HEK293T (cell line): ENCODE results near the gene AGBL5.
"Not testable (repeated sequence)": the region's sequence is repeated elsewhere in the genome, so short reads cannot be mapped to it uniquely, and the experiment has no call there.

Experiments
- CTCF ChIA-PET: fragments of 350-600 bp; formaldehyde crosslinking; extraction: SDS; loops from one replicate; lab custom pipeline; 2021; ENCODE audit warnings: antibody characterized with exemption, inconsistent platforms; lab: Yijun Ruan, JAX
- POLR2A ChIA-PET: fragments of 350-600 bp; formaldehyde crosslinking; extraction: SDS; loops from one replicate; lab custom pipeline; 2020; ENCODE audit warnings: antibody characterized with exemption, inconsistent platforms; lab: Yijun Ruan, JAX
- DNase-seq: peaks from one replicate; pipeline ENCODE4 v3.0.0; 2012; ENCODE audit warnings: mixed read lengths; ENCODE audit errors: extremely low spot score
- ARNT ChIP-seq: fragments of 450-650 bp; IDR thresholded peaks from 2 replicates; pipeline ENCODE4 v1.6.1; 2017; ENCODE audit warnings: mild to moderate bottlenecking
- BHLHE40 ChIP-seq: fragments of 450-650 bp; IDR thresholded peaks from 2 replicates; pipeline ENCODE4 v1.6.1; 2016; ENCODE audit warnings: mild to moderate bottlenecking, moderate library complexity, borderline replicate concordance
- CTBP1 ChIP-seq: fragments of 450-650 bp; IDR thresholded peaks from 2 replicates; pipeline ENCODE4 v1.6.1; 2016; ENCODE audit warnings: borderline replicate concordance
- ELF4 ChIP-seq: fragments of 450-650 bp; IDR thresholded peaks from 2 replicates; pipeline ENCODE4 v1.6.1; 2017; ENCODE audit warnings: antibody characterized with exemption
- FOXA1 ChIP-seq: fragments of 450-650 bp; IDR thresholded peaks from 2 replicates; pipeline ENCODE4 v1.6.1; 2016; ENCODE audit warnings: mild to moderate bottlenecking
- FOXK2 ChIP-seq: fragments of 450-650 bp; IDR thresholded peaks from 2 replicates; pipeline ENCODE4 v1.6.1; 2016; ENCODE audit warnings: mild to moderate bottlenecking
- FOXM1 ChIP-seq: fragments of 450-650 bp; IDR thresholded peaks from 2 replicates; pipeline ENCODE4 v1.6.1; 2017; ENCODE audit warnings: mild to moderate bottlenecking, borderline replicate concordance
- HDGF ChIP-seq: fragments of 450-650 bp; IDR thresholded peaks from 2 replicates; pipeline ENCODE4 v1.6.1; 2017; ENCODE audit warnings: antibody characterized with exemption, borderline replicate concordance
- L3MBTL2 ChIP-seq: fragments of 450-650 bp; conservative IDR thresholded peaks from 2 replicates; pipeline ENCODE4 v1.6.1; 2016; ENCODE audit warnings: mild to moderate bottlenecking
- LEF1 ChIP-seq: fragments of 450-650 bp; IDR thresholded peaks from 2 replicates; pipeline ENCODE4 v1.6.1; 2017; ENCODE audit warnings: mild to moderate bottlenecking, borderline replicate concordance
- NFRKB ChIP-seq: fragments of 450-650 bp; IDR thresholded peaks from 2 replicates; pipeline ENCODE4 v1.6.1; 2016; ENCODE audit warnings: mild to moderate bottlenecking, moderate library complexity
- PKNOX1 ChIP-seq: fragments of 450-650 bp; IDR thresholded peaks from 2 replicates; pipeline ENCODE4 v1.6.1; 2016
- SP1 ChIP-seq: fragments of 450-650 bp; IDR thresholded peaks from 2 replicates; pipeline ENCODE4 v1.6.1; 2017
- SUZ12 ChIP-seq: fragments of 450-650 bp; IDR thresholded peaks from 2 replicates; pipeline ENCODE4 v1.6.1; 2016; ENCODE audit warnings: mild to moderate bottlenecking
- TARDBP ChIP-seq: fragments of 450-650 bp; IDR thresholded peaks from 2 replicates; pipeline ENCODE4 v1.6.1; 2016
- ZNF384 ChIP-seq: fragments of 450-650 bp; IDR thresholded peaks from 2 replicates; pipeline ENCODE4 v1.6.1; 2016

Gene AGBL5

GRCh38 chr2:27102329-27102728 lies 50.9 kb downstream of the AGBL5 start:
- DNase-seq, result no peak
- CTCF ChIA-PET, result interaction anchor here (0.5 to 1.4 kb wide), 3 partner anchors 89 to 201 kb away, joined by 3 to 5 read pairs (median 5); no protein-coding TSS in a partner anchor
- TF ChIP-seq SUZ12 (no peak), SP1 (no peak), CTBP1 (no peak), NFRKB (no peak), TARDBP (no peak), FOXM1 (no peak), ELF4 (no peak), HDGF (no peak), BHLHE40 (no peak), ZNF384 (no peak), FOXK2 (no peak), PKNOX1 (no peak), FOXA1 (no peak)
- POLR2A ChIA-PET, result no interaction called here

- ChIA-PET POLR2A (no interaction called here), CTCF (interaction anchor here (0.6 kb wide), 1 partner anchor 12 kb away, joined by 3 read pairs; no protein-coding TSS in a partner anchor)
- no peak for DNase-seq
- TF ChIP-seq ELF4 (no peak), PKNOX1 (no peak)
These were observed 54.5 kb downstream of the AGBL5 start for GRCh38 chr2:27105981-27106380.

GRCh38 chr2:27108221-27108620 lies 56.8 kb downstream of the AGBL5 start:
- CTCF ChIA-PET, result interaction anchor here (0.7 kb wide), 1 partner anchor 54 kb away, joined by 4 read pairs; no protein-coding TSS in a partner anchor
- POLR2A ChIA-PET, result interaction anchor here (1.3 kb wide), 1 partner anchor 26 kb away, joined by 3 read pairs; no protein-coding TSS in a partner anchor
- TF ChIP-seq BHLHE40 (no peak), ARNT (no peak), FOXM1 (no peak), ELF4 (no peak), NFRKB (no peak), HDGF (no peak), PKNOX1 (no peak), SUZ12 (no peak), TARDBP (no peak), FOXK2 (no peak), L3MBTL2 (no peak), ZNF384 (no peak), LEF1 (no peak), CTBP1 (no peak), FOXA1 (no peak), SP1 (no peak)
- no peak for DNase-seq

GRCh38 chr2:27109083-27109482 lies 57.6 kb downstream of the AGBL5 start:
- no peak for TF ChIP-seq CTBP1
- TF ChIP-seq SP1, result no peak
- TF ChIP-seq BHLHE40, result no peak
- TF ChIP-seq SUZ12, result no peak
- no peak for TF ChIP-seq PKNOX1
- no peak for TF ChIP-seq FOXM1
- TF ChIP-seq L3MBTL2, result no peak
- no peak for TF ChIP-seq FOXK2
- no peak for TF ChIP-seq ELF4
- no peak for TF ChIP-seq NFRKB
- no peak for TF ChIP-seq FOXA1
- TF ChIP-seq ARNT, result no peak
- no peak for TF ChIP-seq ZNF384
- no peak for TF ChIP-seq TARDBP
- no peak for TF ChIP-seq HDGF
- TF ChIP-seq LEF1, result no peak
- ChIA-PET CTCF (no interaction called here), POLR2A (interaction anchor here (0.9 to 1.3 kb wide), 2 partner anchors 15 to 25 kb away, joined by 3 read pairs; no protein-coding TSS in a partner anchor)
- DNase-seq, result no peak

GRCh38 chr2:27110603-27111352 lies 59.3 kb downstream of the AGBL5 start:
- POLR2A ChIA-PET, result interaction anchor here (1.2 kb wide), 1 partner anchor 24 kb away, joined by 3 read pairs; no protein-coding TSS in a partner anchor
- CTCF ChIA-PET, result interaction anchor here (0.6 kb wide), 1 partner anchor 193 kb away, joined by 4 read pairs; no protein-coding TSS in a partner anchor
- not testable (repeated sequence) for DNase-seq

GRCh38 chr2:27111392-27112078 lies 60.1 kb downstream of the AGBL5 start:
- DNase-seq, CTCF ChIA-PET: not testable (repeated sequence)
- POLR2A ChIA-PET, result interaction anchor here (1.2 kb wide), 1 partner anchor 24 kb away, joined by 3 read pairs; no protein-coding TSS in a partner anchor
